PC-3 (cell line): ENCODE results near the gene BRIP1. TPM values are rescaled to one million over a fixed set of nuclear protein-coding genes. Genes with fewer than 3 reads are reported as not detected.

Experiments used
- ATAC-seq: fragments of 200-7000 bp; cut with Tn5 transposase; 2 replicates; pipeline ENCODE4 v1.9.1; 2020; ENCODE audit warnings: mild to moderate bottlenecking, moderate library complexity
- BruUV-seq: library from RNA; stranded (reverse); fragments of 400-500 nt; replicated peaks from 2 replicates; lab custom pipeline; 2021; lab: Mats Ljungman, UMichigan
- CTCF ChIA-PET: fragments of 300-600 bp; sonication (Branson Sonifier 250); formaldehyde crosslinking; loops from one replicate; lab custom pipeline; 2022; ENCODE audit warnings: antibody characterized with exemption; lab: Charles Lee
- POLR2A ChIA-PET: fragments of 300-600 bp; sonication (Branson Sonifier 250); formaldehyde crosslinking; loops from one replicate; lab custom pipeline; 2022; ENCODE audit warnings: antibody characterized with exemption; ENCODE audit not compliant: unreplicated experiment; lab: Charles Lee
- DNase-seq: peaks from one replicate; pipeline ENCODE4 v3.0.0-alpha.2; 2015
- H2AFZ ChIP-seq: fragments of 300-600 bp; sonication (generic); 2 replicates; pipeline ENCODE4 v1.6.0; 2016; ENCODE audit warnings: antibody characterized with exemption, low read length
- H3F3A ChIP-seq: fragments of 300-600 bp; sonication (generic); one replicate; pipeline ENCODE4 v1.6.0; 2017; ENCODE audit warnings: antibody characterized with exemption, low read length, control low read depth, mild to moderate bottlenecking; ENCODE audit not compliant: unreplicated experiment
- H3K27ac ChIP-seq: fragments of 300-600 bp; sonication (generic); 2 replicates; pipeline ENCODE4 v1.5.1; 2016; ENCODE audit warnings: mild to moderate bottlenecking, low read length
- H3K27me3 ChIP-seq: fragments of 300-600 bp; sonication (generic); 2 replicates; pipeline ENCODE4 v1.6.1; 2016; ENCODE audit warnings: low read length, mixed read lengths
- H3K36me3 ChIP-seq: fragments of 300-600 bp; sonication (generic); 2 replicates; pipeline ENCODE4 v1.6.1; 2016; ENCODE audit warnings: low read depth, mixed run types, low read length, mixed read lengths
- H3K4me1 ChIP-seq: fragments of 300-600 bp; sonication (generic); 2 replicates; pipeline ENCODE4 v1.5.1; 2016; ENCODE audit warnings: low read length; ENCODE audit not compliant: insufficient read depth
- H3K4me2 ChIP-seq: fragments of 300-600 bp; sonication (generic); 2 replicates; pipeline ENCODE4 v1.6.0; 2016; ENCODE audit warnings: low read length
- H3K4me3 ChIP-seq: fragments of 300-600 bp; sonication (generic); 2 replicates; pipeline ENCODE4 v1.5.1; 2016; ENCODE audit warnings: mild to moderate bottlenecking, low read length, mixed read lengths
- H3K79me2 ChIP-seq: fragments of 300-600 bp; sonication (generic); 2 replicates; pipeline ENCODE4 v1.6.1; 2017; ENCODE audit warnings: low read length, mixed read lengths
- H3K9ac ChIP-seq: fragments of 300-600 bp; sonication (generic); 2 replicates; pipeline ENCODE4 v1.6.0; 2016; ENCODE audit warnings: mild to moderate bottlenecking, low read length
- H3K9me2 ChIP-seq: fragments of 300-600 bp; sonication (generic); replicated peaks from 2 replicates; pipeline ENCODE4 v1.6.1; 2016; ENCODE audit warnings: mixed run types, low read length, mixed read lengths
- H3K9me3 ChIP-seq: fragments of 300-600 bp; sonication (generic); 2 replicates; pipeline ENCODE4 v1.6.1; 2016; ENCODE audit warnings: low read length, mixed read lengths
- H4K20me1 ChIP-seq: fragments of 300-600 bp; sonication (generic); 2 replicates; pipeline ENCODE4 v1.6.1; 2016; ENCODE audit warnings: low read length, mixed read lengths
- CTCF ChIP-seq: fragments of 300-600 bp; sonication (generic); conservative IDR thresholded peaks from 2 replicates; pipeline ENCODE4 v1.5.1; 2017; ENCODE audit warnings: antibody characterized with exemption, low read depth, mild to moderate bottlenecking, low read length
- EZH2 ChIP-seq: fragments of 300-600 bp; sonication (generic); IDR thresholded peaks from one replicate; pipeline ENCODE4 v1.6.1; 2017; ENCODE audit warnings: antibody characterized with exemption, mild to moderate bottlenecking, low read length; ENCODE audit not compliant: unreplicated experiment
- EZH2phosphoT487 ChIP-seq: fragments of 300-600 bp; sonication (generic); IDR thresholded peaks from 2 replicates; pipeline ENCODE4 v1.6.1; 2018; ENCODE audit warnings: mild to moderate bottlenecking, antibody characterized with exemption, low read length, borderline replicate concordance
- intact Hi-C: fragments of 100-400 bp; cut with micrococcal nuclease; formaldehyde crosslinking; loops from 2 replicates; pipeline ENCODE4 v1.9.0; 2023
- total RNA-seq: library from RNA; depleted of rRNA; stranded (reverse); fragments of >200 nt; gene quantifications from 2 replicates; pipeline ENCODE4 v1.2.3, GENCODE V29; 2014

The BRIP1 gene
- total RNA-seq, 1 experiment from 2014 or later = 21.1 TPM

GRCh38 chr17:61786088-61786487, 77.2 kb downstream of the BRIP1 start:
- intact Hi-C loops = no loop called here
- Histone ChIP-seq H3F3A (no peaks in the 10 kb centered on the region), H3K4me2 (no peak overlapping the region), H3K79me2 (no peaks in the 10 kb centered on the region), H3K4me1 (no peaks in the 10 kb centered on the region), H3K9ac (no peak overlapping the region), H3K27ac (no peak overlapping the region), H2AFZ (no peak overlapping the region), H3K9me3 (no peaks in the 10 kb centered on the region), H3K4me3 (no peak overlapping the region), H3K9me2 (no peaks in the 10 kb centered on the region), H4K20me1 (no peaks in the 10 kb centered on the region), H3K36me3 (peaks cover 4% of the 10 kb centered on the region; the same call in 1 of the 2 replicates), H3K27me3 (no peaks in the 10 kb centered on the region)
- no peak for TF ChIP-seq EZH2phosphoT487
- TF ChIP-seq EZH2 = no peak
- no peak for TF ChIP-seq CTCF
- BruUV-seq = no TSS peak
- ATAC-seq (no peak), DNase-seq (no peak)
- ChIA-PET CTCF (no interaction called here), POLR2A (interaction anchor here (0.6 kb wide), 1 partner anchor 1445 kb away, joined by 3 read pairs; no protein-coding TSS in a partner anchor)

- H3K27me3 ChIP-seq = no peaks in the 10 kb centered on the region
These were observed 78.8 kb downstream of the BRIP1 start for GRCh38 chr17:61784510-61784909.

More at GRCh38 chr17:61784510-61784909, 78.8 kb downstream of the BRIP1 start:
- Histone ChIP-seq H2AFZ (no peak overlapping the region), H3K9me2 (no peaks in the 10 kb centered on the region), H3K4me1 (no peaks in the 10 kb centered on the region), H3F3A (no peaks in the 10 kb centered on the region), H3K9ac (no peak overlapping the region), H3K4me2 (no peak overlapping the region), H4K20me1 (no peaks in the 10 kb centered on the region), H3K36me3 (no peaks in the 10 kb centered on the region), H3K9me3 (no peaks in the 10 kb centered on the region), H3K4me3 (no peak overlapping the region), H3K79me2 (no peaks in the 10 kb centered on the region), H3K27ac (no peak overlapping the region)
- DNase-seq (no peak), ATAC-seq (no peak)
- POLR2A ChIA-PET = no interaction called here
- CTCF ChIA-PET = no interaction called here
- no TSS peak for BruUV-seq
- intact Hi-C loops = no loop called here
- no peak for TF ChIP-seq EZH2
- no peak for TF ChIP-seq CTCF
- no peak for TF ChIP-seq EZH2phosphoT487
